ENCODE measurements around the gene SYTL4. TPM values are rescaled to one million over a fixed set of nuclear protein-coding genes. Genes with fewer than 3 reads are reported as not detected.
A peak's percentile ranks its signal among the peaks of the same experiment; 100 is the strongest.

SYTL4 gene
- total RNA-seq, 1 experiment from 2014 or later, result 0.13 TPM

DNA sequence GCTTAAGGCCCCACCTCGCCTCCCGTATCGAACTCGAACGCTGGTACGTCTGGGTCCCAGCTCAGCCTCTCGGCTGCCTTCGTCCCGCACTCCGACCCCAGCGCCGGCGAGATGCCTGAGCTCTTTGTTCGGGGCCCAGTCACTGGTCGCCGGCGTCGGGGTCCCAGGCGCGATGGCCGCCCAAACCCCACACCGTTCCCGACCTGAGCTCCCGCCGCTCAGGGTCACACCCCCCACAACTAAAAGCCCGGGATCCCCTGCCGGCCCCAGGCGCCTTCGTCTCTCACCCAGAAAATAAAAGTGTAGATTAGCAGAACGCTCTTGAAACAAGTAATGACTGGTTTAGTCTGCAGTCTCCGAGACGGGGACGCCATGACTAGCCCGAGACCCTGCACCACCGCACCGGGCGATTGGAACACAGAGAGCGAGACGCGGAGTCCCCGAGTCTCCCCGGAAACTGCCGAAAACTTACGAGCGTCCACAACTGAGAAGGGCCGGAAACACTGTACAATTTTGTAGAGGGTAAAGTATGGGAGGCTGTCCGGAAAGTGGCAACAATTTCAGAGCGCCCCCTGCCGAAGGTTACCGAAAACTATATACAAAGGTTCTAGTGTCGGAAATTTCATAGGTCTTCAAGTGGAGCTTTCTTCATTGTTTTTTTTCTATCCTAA is 95.5 kb downstream of the SYTL4 start, which contains the start of gene TSPAN6:
Gene TSPAN6, minus strand, starts transcription at position 486 of the 671 bp plus-strand sequence. Its CDS starts 112 bp downstream, at position 374.
- no peaks in the 10 kb centered on the region for H3K79me2 ChIP-seq (ENCODE audit: insufficient read depth, low read length)
- peak within 1 kb of the TSS; percentile 74 for H3K14ac ChIP-seq (ENCODE audit: insufficient read depth, low read length)
- H3K4me1 Mint-ChIP-seq, result peaks cover 8 to 12% of the 10 kb centered on the region in 2 experiments
- H2AFZ ChIP-seq (ENCODE audit: low read length), result no peak within 1 kb of the TSS
- H3K9me3 ChIP-seq (ENCODE audit: control insufficient read depth, low read depth, low read length), result no peaks in the 10 kb centered on the region
- TF ChIP-seq, protein P1, sequence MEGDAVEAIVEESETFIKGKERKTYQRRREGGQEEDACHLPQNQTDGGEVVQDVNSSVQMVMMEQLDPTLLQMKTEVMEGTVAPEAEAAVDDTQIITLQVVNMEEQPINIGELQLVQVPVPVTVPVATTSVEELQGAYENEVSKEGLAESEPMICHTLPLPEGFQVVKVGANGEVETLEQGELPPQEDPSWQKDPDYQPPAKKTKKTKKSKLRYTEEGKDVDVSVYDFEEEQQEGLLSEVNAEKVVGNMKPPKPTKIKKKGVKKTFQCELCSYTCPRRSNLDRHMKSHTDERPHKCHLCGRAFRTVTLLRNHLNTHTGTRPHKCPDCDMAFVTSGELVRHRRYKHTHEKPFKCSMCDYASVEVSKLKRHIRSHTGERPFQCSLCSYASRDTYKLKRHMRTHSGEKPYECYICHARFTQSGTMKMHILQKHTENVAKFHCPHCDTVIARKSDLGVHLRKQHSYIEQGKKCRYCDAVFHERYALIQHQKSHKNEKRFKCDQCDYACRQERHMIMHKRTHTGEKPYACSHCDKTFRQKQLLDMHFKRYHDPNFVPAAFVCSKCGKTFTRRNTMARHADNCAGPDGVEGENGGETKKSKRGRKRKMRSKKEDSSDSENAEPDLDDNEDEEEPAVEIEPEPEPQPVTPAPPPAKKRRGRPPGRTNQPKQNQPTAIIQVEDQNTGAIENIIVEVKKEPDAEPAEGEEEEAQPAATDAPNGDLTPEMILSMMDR (conservative IDR thresholded peaks at IDR 0.05), result peak; percentile 61; the same call in 2 of the 3 replicates
- peak within 1 kb of the TSS; percentile 92 to 99 (median 99) for H3K27ac Mint-ChIP-seq
- H4K20me1 ChIP-seq (ENCODE audit: control insufficient read depth, insufficient read depth, insufficient read length), result no peaks in the 10 kb centered on the region
- H2BK5ac ChIP-seq (ENCODE audit: insufficient read length, low read length), result no peak within 1 kb of the TSS
- no peak within 1 kb of the TSS for H2BK15ac ChIP-seq (ENCODE audit: low read depth, low read length)
- H3K9ac ChIP-seq (ENCODE audit: extremely low read depth, insufficient read length, low read length), result peak within 1 kb of the TSS; percentile 70
- H3K79me1 ChIP-seq (ENCODE audit: insufficient read depth, low read depth, low read length, poor library complexity, severe bottlenecking), result no peaks in the 10 kb centered on the region
- peaks cover 10 to 33% (median 22%) of the 10 kb centered on the region in 3 experiments for H3K36me3 Mint-ChIP-seq (ENCODE audit: insufficient read depth in 1 of 3, low read depth in 3 of 3)
- H3K4ac ChIP-seq (ENCODE audit: low read depth, low read length), result no peak within 1 kb of the TSS
- no peaks in the 10 kb centered on the region for H3K23me2 ChIP-seq (ENCODE audit: insufficient read length, low read depth, low read length, poor library complexity, severe bottlenecking)
- peak within 1 kb of the TSS; percentile 24 for H2BK120ac ChIP-seq (ENCODE audit: low read depth, low read length, poor library complexity, severe bottlenecking)
- peak within 1 kb of the TSS; percentile 51 for H3K4me2 ChIP-seq (ENCODE audit: insufficient read depth, insufficient read length, low read length)
- no peak within 1 kb of the TSS for H3K27ac ChIP-seq (ENCODE audit: insufficient read length, low read depth, low read length)
- no peak within 1 kb of the TSS for H3T11ph ChIP-seq (ENCODE audit: low read length)
- no peak within 1 kb of the TSS for H4K91ac ChIP-seq (ENCODE audit: insufficient read length, low read depth, low read length)
- peak within 1 kb of the TSS; percentile 84 to 96 for H3K4me3 Mint-ChIP-seq
- WGBS (ENCODE audit: extremely low coverage, insufficient read length, low lambda C conversion rate), result no CpG with 5 or more reads among the region's 51 CpGs
- H3K18ac ChIP-seq (ENCODE audit: insufficient read length, low read depth, low read length), result peak within 1 kb of the TSS; percentile 66
- H3K56ac ChIP-seq (ENCODE audit: insufficient read length, low read depth, low read length), result no peak within 1 kb of the TSS
- H4K8ac ChIP-seq (replicated peaks; ENCODE audit: insufficient read length, low read depth, low read length), result no peak within 1 kb of the TSS
- no peak within 1 kb of the TSS for H4K5ac ChIP-seq (ENCODE audit: insufficient read length, low read depth, low read length)
- H3K4me1 ChIP-seq (ENCODE audit: insufficient read depth, low read length), result no peaks in the 10 kb centered on the region; the same call in 1 of the 2 replicates
- no peak within 1 kb of the TSS for H2AK5ac ChIP-seq (ENCODE audit: insufficient read length, low read length)
- no peak within 1 kb of the TSS for H2BK12ac ChIP-seq (ENCODE audit: insufficient read length, low read depth, low read length)
- no peaks in the 10 kb centered on the region for H3K27me3 ChIP-seq (ENCODE audit: insufficient read depth, low read length)
- DNase-seq, result peak; percentile 72
- no peak within 1 kb of the TSS for H3K23ac ChIP-seq (ENCODE audit: insufficient read length, low read depth, low read length)
- no peaks in the 10 kb centered on the region; the same call in 1 of the 2 replicates for H3K27me3 Mint-ChIP-seq (ENCODE audit: low read depth)
- no peak within 1 kb of the TSS for H2BK20ac ChIP-seq (ENCODE audit: low read depth, low read length, poor library complexity, severe bottlenecking)
- H3K9me3 Mint-ChIP-seq, result peaks cover 4 to 58% of the 10 kb centered on the region in 2 experiments; a peak in 4 of 5 replicates

Data from H9 (cell line).